K562 (cell line): ENCODE data around the gene MLKL.

Experiments
- ATF7 ChIP-seq: fragments of 450-650 bp; IDR thresholded peaks from 2 replicates; pipeline ENCODE4 v1.7.1; 2014; ENCODE audit warnings: mild to moderate bottlenecking, moderate library complexity
- CXXC5 ChIP-seq: fragments of 250-450 bp; sonication (Bioruptor Pico); IDR thresholded peaks from 2 replicates; pipeline ENCODE4 v1.8.0; 2022; ENCODE audit warnings: inconsistent platforms, mild to moderate bottlenecking, moderate library complexity
- HDAC2 ChIP-seq: fragments of 450-650 bp; IDR thresholded peaks from 2 replicates; pipeline ENCODE4 v1.6.1; 2016; ENCODE audit warnings: mild to moderate bottlenecking
- KDM2B ChIP-seq: fragments of 250-450 bp; sonication (Bioruptor Pico); IDR thresholded peaks from 2 replicates; pipeline ENCODE4 v1.8.0; 2021; ENCODE audit warnings: mild to moderate bottlenecking, moderate library complexity
- KLF16 ChIP-seq: IDR thresholded peaks from 2 replicates; pipeline ENCODE4 v1.6.1; 2016; ENCODE audit warnings: antibody characterized with exemption
- NFIX ChIP-seq: fragments of 250-450 bp; sonication (Bioruptor Pico); IDR thresholded peaks from 2 replicates; pipeline ENCODE4 v1.4.0; 2020; ENCODE audit warnings: low read depth, mild to moderate bottlenecking, moderate library complexity
- SIN3A ChIP-seq, 2 experiments: fragments of 150-350 bp in 1 of 2; IDR thresholded peaks; 2 replicates each; pipeline ENCODE4 v1.6.1; 2011 to 2016; ENCODE audit warnings: borderline replicate concordance in 2 of 2, low read depth in 2 of 2, low read length in 2 of 2, mild to moderate bottlenecking in 2 of 2, moderate library complexity in 2 of 2; ENCODE audit not compliant: control insufficient read depth in 1 of 2
- SMC3 ChIP-seq: conservative IDR thresholded peaks from 2 replicates; pipeline ENCODE4 v1.6.1; 2011; ENCODE audit warnings: low read depth, low read length, improper control_type of control experiment; ENCODE audit not compliant: insufficient read depth

- TF ChIP-seq SMC3, result no peak
- TF ChIP-seq KLF16, result no peak
- no peak for TF ChIP-seq CXXC5 (CRISPR knock-in tag)
- TF ChIP-seq HDAC2, result no peak
- no peak for TF ChIP-seq NFIX (CRISPR knock-in tag)
- TF ChIP-seq ATF7, result no peak
- no peak for TF ChIP-seq KDM2B
- TF ChIP-seq SIN3A (IDR thresholded peaks at IDR 0.05; ENCODE audit: borderline replicate concordance in 2 of 2, control insufficient read depth in 1 of 2, low read depth in 2 of 2, low read length in 2 of 2), result no peak
Measured at GRCh38 chr16:74724820-74725549, 24.3 kb upstream of the MLKL start.
